ENCODE results near the gene INSIG1. TPM values are rescaled to one million over a fixed set of nuclear protein-coding genes. Genes with fewer than 3 reads are reported as not detected.

Gene INSIG1
- polyA plus RNA-seq, 3 donors, result 37.1 to 85.6 (median 39.6) TPM

DNA sequence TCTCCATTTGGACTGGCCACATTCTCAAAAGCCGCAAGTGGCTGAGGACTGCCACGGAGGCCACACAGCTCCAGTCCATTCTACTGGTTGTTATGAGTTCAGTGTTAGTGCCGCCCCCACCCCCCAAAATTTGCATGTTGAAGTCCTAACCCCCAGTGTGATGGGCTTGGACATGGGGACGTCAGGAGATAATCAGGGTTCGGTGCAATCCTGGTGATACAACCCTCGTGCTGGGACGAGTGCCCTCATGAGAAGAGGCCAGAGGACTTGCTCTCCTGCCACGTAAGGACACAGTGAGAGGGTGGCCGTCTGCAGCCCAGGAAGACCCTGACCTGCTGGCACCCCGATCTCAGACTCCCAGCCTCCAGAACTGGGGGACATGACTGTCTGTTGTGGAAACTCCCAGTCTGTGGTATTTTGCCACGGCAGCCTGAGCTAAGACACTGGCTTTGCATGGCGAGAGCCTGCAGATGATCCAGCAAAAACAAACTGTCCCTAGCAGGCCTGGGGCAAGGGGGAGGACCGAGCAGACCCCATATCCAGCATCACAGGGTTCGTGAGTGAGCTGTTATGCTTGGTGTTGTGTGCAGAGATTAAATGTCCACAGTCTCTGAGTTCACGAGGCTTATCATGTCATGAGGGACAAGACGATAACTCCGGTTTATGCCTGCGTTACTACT lies 41.5 kb upstream of the INSIG1 start:
- Histone ChIP-seq H3K27ac (ENCODE audit: low read depth in 1 of 2, low read length in 2 of 2) (no peak overlapping the region), H3K4me3 (replicated peaks in 1 of 3; ENCODE audit: low read depth in 2 of 3, low read length in 3 of 3) (no peak overlapping the region), H3K4me2 (replicated peaks; ENCODE audit: extremely low read depth, low read length, poor library complexity, severe bottlenecking) (no peak overlapping the region), H3K79me2 (ENCODE audit: insufficient read depth, low read length) (no peaks in the 10 kb centered on the region), H4K20me1 (ENCODE audit: insufficient read depth, low read length) (no peaks in the 10 kb centered on the region), H3K4me1 (ENCODE audit: control insufficient read depth in 1 of 2, insufficient read depth in 2 of 2, low read length in 2 of 2) (peaks cover 0 to 6% of the 10 kb centered on the region in 2 donors), H3K36me3 (replicated peaks in 1 of 2; ENCODE audit: control insufficient read depth in 1 of 2, insufficient read depth in 2 of 2, low read length in 2 of 2) (no peaks in the 10 kb centered on the region), H2AFZ (ENCODE audit: insufficient read depth, low read depth, low read length, poor library complexity, severe bottlenecking) (no peak overlapping the region), H3K9ac (ENCODE audit: insufficient read depth, low read length, poor library complexity, severe bottlenecking) (no peak overlapping the region), H3K9me3 (replicated peaks in 1 of 2; ENCODE audit: control insufficient read depth in 1 of 2, insufficient read depth in 1 of 2, low read length in 2 of 2) (no peaks in the 10 kb centered on the region), H3K27me3 (ENCODE audit: control insufficient read depth in 2 of 2, insufficient read depth in 2 of 2, low read length in 2 of 2) (no peaks in the 10 kb centered on the region)
- Mint-ChIP-seq H3K36me3 (no peaks in the 10 kb centered on the region), H3K27me3 (ENCODE audit: low read depth in 3 of 3) (peaks cover 3 to 8% (median 3%) of the 10 kb centered on the region in 3 donors), H3K4me1 (peaks cover 9% of the 10 kb centered on the region), H3K4me3 (no peak overlapping the region), H3K27ac (no peak overlapping the region), H3K9me3 (peaks cover 0 to 6% (median 0%) of the 10 kb centered on the region in 7 donors)
- no peak for DNase-seq
- TF ChIP-seq, protein P1, sequence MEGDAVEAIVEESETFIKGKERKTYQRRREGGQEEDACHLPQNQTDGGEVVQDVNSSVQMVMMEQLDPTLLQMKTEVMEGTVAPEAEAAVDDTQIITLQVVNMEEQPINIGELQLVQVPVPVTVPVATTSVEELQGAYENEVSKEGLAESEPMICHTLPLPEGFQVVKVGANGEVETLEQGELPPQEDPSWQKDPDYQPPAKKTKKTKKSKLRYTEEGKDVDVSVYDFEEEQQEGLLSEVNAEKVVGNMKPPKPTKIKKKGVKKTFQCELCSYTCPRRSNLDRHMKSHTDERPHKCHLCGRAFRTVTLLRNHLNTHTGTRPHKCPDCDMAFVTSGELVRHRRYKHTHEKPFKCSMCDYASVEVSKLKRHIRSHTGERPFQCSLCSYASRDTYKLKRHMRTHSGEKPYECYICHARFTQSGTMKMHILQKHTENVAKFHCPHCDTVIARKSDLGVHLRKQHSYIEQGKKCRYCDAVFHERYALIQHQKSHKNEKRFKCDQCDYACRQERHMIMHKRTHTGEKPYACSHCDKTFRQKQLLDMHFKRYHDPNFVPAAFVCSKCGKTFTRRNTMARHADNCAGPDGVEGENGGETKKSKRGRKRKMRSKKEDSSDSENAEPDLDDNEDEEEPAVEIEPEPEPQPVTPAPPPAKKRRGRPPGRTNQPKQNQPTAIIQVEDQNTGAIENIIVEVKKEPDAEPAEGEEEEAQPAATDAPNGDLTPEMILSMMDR (IDR thresholded peaks at IDR 0.05), result no peak
- 94% methylated on average over 9 of the region's 18 CpGs for WGBS (ENCODE audit: insufficient coverage)
- intact Hi-C loops (cut with micrococcal nuclease), result no loop called here

DNA sequence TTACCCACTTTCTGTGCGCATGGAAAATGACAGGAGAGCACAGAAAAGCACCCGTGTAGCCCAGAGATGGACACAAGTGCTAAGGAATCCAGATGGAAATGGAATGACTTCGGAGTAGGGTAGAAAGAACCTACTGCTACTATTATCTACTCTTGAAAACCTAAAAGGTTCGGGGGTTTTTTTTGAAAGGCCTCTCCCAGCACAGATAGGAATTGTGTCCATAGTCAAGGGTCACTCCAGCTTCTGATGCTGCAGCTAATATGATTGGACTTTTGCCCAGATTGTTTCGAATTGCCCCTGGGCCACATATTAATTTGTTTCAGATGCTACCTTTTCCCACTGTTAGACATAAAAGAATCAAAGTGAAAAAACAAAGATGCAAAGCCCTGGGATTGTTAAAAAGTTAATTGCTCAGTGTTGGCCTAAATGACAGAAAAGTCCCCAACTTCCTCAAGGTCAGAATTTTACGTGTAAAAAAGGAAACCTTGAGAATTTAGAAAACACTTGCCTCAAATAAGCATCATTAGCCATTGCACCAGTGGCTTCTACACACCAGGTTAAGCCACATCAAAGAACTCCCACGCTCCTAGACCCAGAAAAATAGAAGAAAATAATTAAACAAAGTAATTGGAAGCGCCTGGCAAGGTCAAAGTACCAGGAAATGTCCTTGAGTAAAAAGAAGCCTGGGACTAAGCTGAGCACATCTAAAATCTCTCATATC lies 40.8 kb upstream of the INSIG1 start:
- intact Hi-C loops (cut with micrococcal nuclease), result no loop called here
- Mint-ChIP-seq H3K27me3 (ENCODE audit: low read depth in 3 of 3) (peaks cover 0 to 3% (median 1%) of the 10 kb centered on the region in 3 donors), H3K4me1 (peaks cover 9% of the 10 kb centered on the region), H3K4me3 (no peak overlapping the region), H3K36me3 (no peaks in the 10 kb centered on the region), H3K9me3 (peaks cover 0 to 6% (median 0%) of the 10 kb centered on the region in 7 donors), H3K27ac (no peak overlapping the region)
- Histone ChIP-seq H4K20me1 (ENCODE audit: insufficient read depth, low read length) (no peaks in the 10 kb centered on the region), H3K4me2 (replicated peaks; ENCODE audit: extremely low read depth, low read length, poor library complexity, severe bottlenecking) (no peak overlapping the region), H3K9me3 (replicated peaks in 1 of 2; ENCODE audit: control insufficient read depth in 1 of 2, insufficient read depth in 1 of 2, low read length in 2 of 2) (no peaks in the 10 kb centered on the region), H3K4me1 (ENCODE audit: control insufficient read depth in 1 of 2, insufficient read depth in 2 of 2, low read length in 2 of 2) (peaks cover 0 to 6% of the 10 kb centered on the region in 2 donors), H3K9ac (ENCODE audit: insufficient read depth, low read length, poor library complexity, severe bottlenecking) (no peak overlapping the region), H3K27ac (ENCODE audit: low read depth in 1 of 2, low read length in 2 of 2) (no peak overlapping the region), H2AFZ (ENCODE audit: insufficient read depth, low read depth, low read length, poor library complexity, severe bottlenecking) (no peak overlapping the region), H3K36me3 (replicated peaks in 1 of 2; ENCODE audit: control insufficient read depth in 1 of 2, insufficient read depth in 2 of 2, low read length in 2 of 2) (no peaks in the 10 kb centered on the region), H3K4me3 (replicated peaks in 1 of 3; ENCODE audit: low read depth in 2 of 3, low read length in 3 of 3) (no peak overlapping the region), H3K27me3 (ENCODE audit: control insufficient read depth in 2 of 2, insufficient read depth in 2 of 2, low read length in 2 of 2) (no peaks in the 10 kb centered on the region), H3K79me2 (ENCODE audit: insufficient read depth, low read length) (no peaks in the 10 kb centered on the region)
- 80% methylated on average over 1 of the region's 8 CpGs for WGBS (ENCODE audit: insufficient coverage)
- TF ChIP-seq, protein P1 (IDR thresholded peaks at IDR 0.05), result no peak
- DNase-seq, result no peak

Measured in CD14-positive monocyte (primary cell).